Thymus (tissue), 11 donors: ENCODE measurements around the gene GDPD5. TPM values are rescaled to one million over a fixed set of nuclear protein-coding genes. Genes with fewer than 3 reads are reported as not detected.

Experiments
- DNase-seq, 9 donors: peaks; one replicate each; pipeline ENCODE4 v3.0.0-alpha.2; 2013; ENCODE audit warnings: low spot score in 9 of 9, low read depth in 6 of 9, missing footprints in 1 of 9
- H3K27ac ChIP-seq, 2 donors: one replicate each; pipeline ENCODE4 v1.5.1; 2013; ENCODE audit warnings: control low read depth in 1 of 2, low read depth in 1 of 2, low read length in 1 of 2, mild to moderate bottlenecking in 1 of 2, moderate library complexity in 1 of 2
- H3K27me3 ChIP-seq, 2 donors: one replicate each; pipeline ENCODE4 v1.5.1; 2013; ENCODE audit warnings: low read length in 1 of 2; ENCODE audit not compliant: control insufficient read depth in 2 of 2, insufficient read depth in 1 of 2
- H3K36me3 ChIP-seq, 2 donors: one replicate each; pipeline ENCODE4 v1.5.1; 2013; ENCODE audit warnings: low read length in 1 of 2, mild to moderate bottlenecking in 1 of 2, moderate library complexity in 1 of 2; ENCODE audit not compliant: control insufficient read depth in 2 of 2, insufficient read depth in 2 of 2
- H3K4me1 ChIP-seq, 2 donors: one replicate each; pipeline ENCODE4 v1.5.1; 2013; ENCODE audit warnings: low read length in 2 of 2; ENCODE audit not compliant: control insufficient read depth in 2 of 2, insufficient read depth in 2 of 2
- H3K4me3 ChIP-seq, 2 donors: one replicate each; pipeline ENCODE4 v1.5.1; 2013; ENCODE audit warnings: low read length in 2 of 2, control low read depth in 1 of 2, mild to moderate bottlenecking in 1 of 2
- H3K9me3 ChIP-seq, 2 donors: one replicate each; pipeline ENCODE4 v1.5.1; 2013; ENCODE audit warnings: low read length in 1 of 2, mild to moderate bottlenecking in 1 of 2; ENCODE audit not compliant: control insufficient read depth in 2 of 2, insufficient read depth in 1 of 2
- WGBS: extraction: QIAGEN DNeasy Blood & Tissue Kit; methylation state at CpG from one replicate; pipeline ENCODE4 v1.1.7; 2013; 5-methylcytosine and 5-hydroxymethylcytosine counted together
- polyA plus RNA-seq: library from polyadenylated mRNA; stranded (reverse); fragments of 200-250 nt; gene quantifications from one replicate; pipeline ENCODE4 v1.2.3, GENCODE V29; 2013
- total RNA-seq: library from RNA; stranded (reverse); fragments of 120-200 nt; gene quantifications from one replicate; pipeline ENCODE4 v1.2.4, GENCODE V29; 2013
- donor health status: healthy.

GDPD5 gene
- total and polyA plus RNA-seq, 2 donors = 3.1 to 25.3 TPM

GRCh38 chr11:75530577-75530976 is 4.8 kb upstream of the GDPD5 start:
- H3K36me3 ChIP-seq = no peaks in the 10 kb centered on the region
- peaks cover 3% of the 10 kb centered on the region in 2 donors for H3K27me3 ChIP-seq
- WGBS = 98% methylated on average over 3 of the region's 3 CpGs
- H3K27ac ChIP-seq = no peak overlapping the region
- DNase-seq = no peak
- no peak overlapping the region for H3K4me3 ChIP-seq
- H3K4me1 ChIP-seq = peaks cover 3 to 22% of the 10 kb centered on the region in 2 donors
- H3K9me3 ChIP-seq = no peaks in the 10 kb centered on the region

GRCh38 chr11:75527938-75528735 is 2.4 kb upstream of the GDPD5 start:
- Histone ChIP-seq H3K27ac (no peak overlapping the region), H3K4me1 (peaks cover 3 to 32% of the 10 kb centered on the region in 2 donors), H3K9me3 (peaks cover 0 to 8% of the 10 kb centered on the region in 2 donors), H3K4me3 (no peak overlapping the region), H3K27me3 (peaks cover 8 to 22% of the 10 kb centered on the region in 2 donors), H3K36me3 (no peaks in the 10 kb centered on the region)
- no peak for DNase-seq
- WGBS = 75% methylated on average over 10 of the region's 10 CpGs

- H3K4me3 ChIP-seq = no peak overlapping the region
- H3K4me1 ChIP-seq = peaks cover 3 to 36% of the 10 kb centered on the region in 2 donors
- H3K27me3 ChIP-seq = peaks cover 8 to 27% of the 10 kb centered on the region in 2 donors
- WGBS = 97% methylated on average over 5 of the region's 5 CpGs
- peaks cover 0 to 8% of the 10 kb centered on the region in 2 donors for H3K9me3 ChIP-seq
- H3K36me3 ChIP-seq = no peaks in the 10 kb centered on the region
- no peak for DNase-seq
- H3K27ac ChIP-seq = no peak overlapping the region
These were observed 1.4 kb upstream of the GDPD5 start for GRCh38 chr11:75527130-75527529.

- DNase-seq = no peak
- Histone ChIP-seq H3K27ac (peak overlapping the region in 1 of 2 donors; percentile 56), H3K9me3 (peaks cover 0 to 8% of the 10 kb centered on the region in 2 donors), H3K4me1 (peaks cover 3 to 33% of the 10 kb centered on the region in 2 donors), H3K36me3 (no peaks in the 10 kb centered on the region), H3K27me3 (peaks cover 8 to 27% of the 10 kb centered on the region in 2 donors), H3K4me3 (peak overlapping the region; percentile 70 to 74)
- WGBS = 1% methylated on average over 21 of the region's 21 CpGs
These were observed 426 bp upstream of the GDPD5 start for GRCh38 chr11:75526192-75526541.

GRCh38 chr11:75524665-75525432 is 892 bp downstream of the GDPD5 start:
- 8% methylated on average over 51 of the region's 51 CpGs for WGBS
- Histone ChIP-seq H3K4me3 (peak overlapping the region; percentile 65 to 74), H3K36me3 (no peaks in the 10 kb centered on the region), H3K9me3 (peaks cover 0 to 8% of the 10 kb centered on the region in 2 donors), H3K27me3 (peaks cover 8 to 27% of the 10 kb centered on the region in 2 donors), H3K4me1 (peaks cover 3 to 33% of the 10 kb centered on the region in 2 donors), H3K27ac (no peak overlapping the region)
- peak in 3 of 9 donors; percentile 31 to 53 (median 37) for DNase-seq

GRCh38 chr11:75523811-75524664 is 1.7 kb downstream of the GDPD5 start:
- peaks cover 3 to 34% of the 10 kb centered on the region in 2 donors for H3K4me1 ChIP-seq

GRCh38 chr11:75523189-75523588 is 2.6 kb downstream of the GDPD5 start:
- no peak overlapping the region for H3K4me3 ChIP-seq
- WGBS = 14% methylated on average over 5 of the region's 5 CpGs
- H3K4me1 ChIP-seq = peaks cover 3 to 42% of the 10 kb centered on the region in 2 donors
- H3K27me3 ChIP-seq = peaks cover 6 to 27% of the 10 kb centered on the region in 2 donors
- no peak overlapping the region for H3K27ac ChIP-seq
- peaks cover 0 to 8% of the 10 kb centered on the region in 2 donors for H3K9me3 ChIP-seq
- no peaks in the 10 kb centered on the region for H3K36me3 ChIP-seq
- peak in 1 of 9 donors; percentile 43 for DNase-seq

More at GRCh38 chr11:75523811-75524664, 1.7 kb downstream of the GDPD5 start:
- 84% methylated on average over 10 of the region's 10 CpGs for WGBS
- peaks cover 0 to 8% of the 10 kb centered on the region in 2 donors for H3K9me3 ChIP-seq
- H3K27ac ChIP-seq = no peak overlapping the region
- peak overlapping the region in 1 of 2 donors; percentile 65 for H3K4me3 ChIP-seq
- no peaks in the 10 kb centered on the region for H3K36me3 ChIP-seq
- peaks cover 6 to 27% of the 10 kb centered on the region in 2 donors for H3K27me3 ChIP-seq
- no peak for DNase-seq

GRCh38 chr11:75522286-75523044 is 3.3 kb downstream of the GDPD5 start:
- Histone ChIP-seq H3K27me3 (peaks cover 6 to 27% of the 10 kb centered on the region in 2 donors), H3K4me3 (no peak overlapping the region), H3K9me3 (peaks cover 0 to 8% of the 10 kb centered on the region in 2 donors), H3K36me3 (no peaks in the 10 kb centered on the region), H3K27ac (no peak overlapping the region), H3K4me1 (peaks cover 3 to 49% of the 10 kb centered on the region in 2 donors)
- DNase-seq = no peak
- 95% methylated on average over 7 of the region's 7 CpGs for WGBS
